ENCODE results near the gene NEDD4L. TPM values are rescaled to one million over a fixed set of nuclear protein-coding genes. Genes with fewer than 3 reads are reported as not detected.

The NEDD4L gene
- total and polyA plus RNA-seq, 4 donors, result 40.2 to 308 (median 148) TPM

GRCh38 chr18:58125756-58126155, 81.7 kb downstream of the NEDD4L start:
- no peak for ATAC-seq (ENCODE audit: insufficient read depth, low FRiP score)
- no peaks in the 10 kb centered on the region for H3K36me3 ChIP-seq (ENCODE audit: control insufficient read depth in 4 of 4, insufficient read depth in 4 of 4, low read length in 4 of 4)
- DNase-seq, result no peak
- H3K27ac ChIP-seq (ENCODE audit: low read depth in 1 of 2, low read length in 1 of 2), result no peak overlapping the region
- TF ChIP-seq, protein P1, sequence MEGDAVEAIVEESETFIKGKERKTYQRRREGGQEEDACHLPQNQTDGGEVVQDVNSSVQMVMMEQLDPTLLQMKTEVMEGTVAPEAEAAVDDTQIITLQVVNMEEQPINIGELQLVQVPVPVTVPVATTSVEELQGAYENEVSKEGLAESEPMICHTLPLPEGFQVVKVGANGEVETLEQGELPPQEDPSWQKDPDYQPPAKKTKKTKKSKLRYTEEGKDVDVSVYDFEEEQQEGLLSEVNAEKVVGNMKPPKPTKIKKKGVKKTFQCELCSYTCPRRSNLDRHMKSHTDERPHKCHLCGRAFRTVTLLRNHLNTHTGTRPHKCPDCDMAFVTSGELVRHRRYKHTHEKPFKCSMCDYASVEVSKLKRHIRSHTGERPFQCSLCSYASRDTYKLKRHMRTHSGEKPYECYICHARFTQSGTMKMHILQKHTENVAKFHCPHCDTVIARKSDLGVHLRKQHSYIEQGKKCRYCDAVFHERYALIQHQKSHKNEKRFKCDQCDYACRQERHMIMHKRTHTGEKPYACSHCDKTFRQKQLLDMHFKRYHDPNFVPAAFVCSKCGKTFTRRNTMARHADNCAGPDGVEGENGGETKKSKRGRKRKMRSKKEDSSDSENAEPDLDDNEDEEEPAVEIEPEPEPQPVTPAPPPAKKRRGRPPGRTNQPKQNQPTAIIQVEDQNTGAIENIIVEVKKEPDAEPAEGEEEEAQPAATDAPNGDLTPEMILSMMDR (IDR thresholded peaks at IDR 0.05; ENCODE audit: control extremely low read depth, extremely low read depth), result no peak
- H3K27me3 ChIP-seq (ENCODE audit: control insufficient read depth in 3 of 3, insufficient read depth in 3 of 3, low read length in 2 of 3), result no peaks in the 10 kb centered on the region
- H3K4me3 ChIP-seq, result no peak overlapping the region
- 92 to 94% methylated on average over 12 of the region's 12 CpGs for WGBS, 2 donors
- no peak overlapping the region for H3K9ac ChIP-seq (ENCODE audit: insufficient read depth in 1 of 2, low read length in 2 of 2)
- H3K4me1 ChIP-seq (ENCODE audit: control insufficient read depth in 5 of 5, insufficient read depth in 5 of 5, low read length in 5 of 5), result peaks cover 0 to 11% (median 2%) of the 10 kb centered on the region in 5 donors
- H3K9me3 ChIP-seq (ENCODE audit: control insufficient read depth in 4 of 4, insufficient read depth in 3 of 4, low read length in 3 of 4), result no peaks in the 10 kb centered on the region

DNA sequence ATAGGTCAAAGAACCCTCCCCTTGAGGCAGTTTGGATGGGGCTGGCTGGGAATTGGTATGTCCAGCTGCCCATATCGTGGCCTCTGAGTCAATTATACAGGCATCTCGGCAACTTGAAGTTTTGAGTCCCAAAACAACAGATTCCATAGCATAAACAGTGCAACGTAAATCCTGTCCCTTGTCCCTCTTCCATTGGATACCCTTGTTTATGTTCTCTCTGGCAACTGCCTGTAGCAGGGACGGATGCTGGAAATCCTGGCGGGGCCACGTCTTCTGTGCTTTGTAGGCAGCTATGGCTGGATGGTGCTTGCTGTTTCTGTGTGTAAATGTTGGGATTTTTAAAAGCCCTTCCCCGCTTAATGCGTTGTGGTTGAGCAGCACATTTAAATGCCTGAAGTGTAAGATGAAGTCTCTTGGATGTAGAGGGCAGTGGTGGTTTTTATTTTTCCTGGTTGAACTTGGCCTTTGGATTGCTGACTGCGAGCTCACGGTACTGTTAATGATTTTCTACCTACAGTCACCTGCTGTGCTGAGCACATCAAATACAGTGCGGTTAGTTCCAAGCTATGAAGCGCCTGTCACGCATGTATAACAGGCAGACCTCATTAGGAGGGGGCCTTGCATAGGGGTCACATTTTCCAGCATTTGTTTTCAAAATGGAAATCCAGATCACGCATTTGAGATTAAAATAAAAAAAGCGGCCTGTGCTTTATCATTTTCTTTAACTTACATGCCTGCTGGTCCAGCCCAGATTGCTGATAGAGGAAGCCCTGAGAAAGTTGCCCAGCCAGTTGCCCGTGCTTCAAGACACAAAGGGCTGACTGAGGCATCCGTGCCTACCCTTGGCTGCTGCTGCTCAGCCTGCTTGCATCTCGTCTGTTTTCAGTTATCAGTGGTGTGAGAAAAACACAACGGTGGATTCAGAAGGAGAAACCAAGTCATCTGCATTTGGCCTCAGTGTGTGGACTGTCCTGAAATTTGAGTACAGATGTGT, 84.7 kb downstream of the NEDD4L start:
- Histone ChIP-seq H3K27me3 (ENCODE audit: control insufficient read depth in 3 of 3, insufficient read depth in 3 of 3, low read length in 2 of 3) (no peaks in the 10 kb centered on the region), H3K4me3 (no peak overlapping the region), H3K9ac (ENCODE audit: insufficient read depth in 1 of 2, low read length in 2 of 2) (peak overlapping the region in 1 of 2 donors; percentile 2), H3K9me3 (ENCODE audit: control insufficient read depth in 4 of 4, insufficient read depth in 3 of 4, low read length in 3 of 4) (no peaks in the 10 kb centered on the region), H3K36me3 (ENCODE audit: control insufficient read depth in 4 of 4, insufficient read depth in 4 of 4, low read length in 4 of 4) (no peaks in the 10 kb centered on the region), H3K4me1 (ENCODE audit: control insufficient read depth in 5 of 5, insufficient read depth in 5 of 5, low read length in 5 of 5) (peaks cover 0 to 28% (median 5%) of the 10 kb centered on the region in 5 donors), H3K27ac (ENCODE audit: low read depth in 1 of 2, low read length in 1 of 2) (no peak overlapping the region)
- ATAC-seq (ENCODE audit: insufficient read depth, low FRiP score), result no peak
- 85 to 89% methylated on average over 19 of the region's 19 CpGs for WGBS, 2 donors
- TF ChIP-seq, protein P1 (IDR thresholded peaks at IDR 0.05; ENCODE audit: control extremely low read depth, extremely low read depth), result no peak
- DNase-seq, result peak; percentile 65 to 83 (median 79)

DNA sequence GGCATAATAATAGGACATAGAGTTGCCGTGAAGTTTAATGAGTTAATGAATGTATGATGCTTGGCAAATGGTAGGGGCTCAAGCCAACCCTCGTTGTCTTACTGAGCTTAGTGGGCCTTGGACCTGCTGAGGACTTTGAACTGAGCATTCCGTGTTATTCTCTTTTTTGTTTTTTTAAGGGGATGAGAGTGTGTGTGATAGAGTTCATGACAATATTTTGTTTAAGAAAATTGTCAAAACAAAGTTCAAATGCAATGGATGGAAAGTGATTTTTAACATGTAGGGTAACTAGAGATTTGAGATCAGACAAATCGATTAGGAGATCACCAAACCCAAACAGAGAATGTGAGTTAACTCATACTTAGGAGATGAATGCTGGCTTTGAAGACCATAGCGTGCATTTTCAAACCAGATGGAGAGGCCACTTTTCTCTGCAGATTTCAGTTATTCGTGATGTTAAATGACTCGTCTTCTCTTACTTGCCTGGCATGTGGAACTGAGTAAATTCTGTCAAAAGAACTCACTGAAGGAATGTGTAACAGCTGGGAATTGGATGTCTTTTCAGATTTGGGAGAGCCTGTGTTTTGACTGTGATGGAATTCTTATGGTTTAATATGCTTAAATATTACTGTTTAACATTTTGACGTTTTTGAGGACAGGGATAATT, 88.7 kb downstream of the NEDD4L start:
- H3K4me1 ChIP-seq (ENCODE audit: control insufficient read depth in 5 of 5, insufficient read depth in 5 of 5, low read length in 5 of 5), result peaks cover 0 to 57% (median 18%) of the 10 kb centered on the region in 5 donors
- no peak overlapping the region for H3K4me3 ChIP-seq
- TF ChIP-seq, protein P1 (IDR thresholded peaks at IDR 0.05; ENCODE audit: control extremely low read depth, extremely low read depth), result no peak
- WGBS, 2 donors, result 59 to 73% methylated on average over 8 of the region's 8 CpGs
- H3K27me3 ChIP-seq (ENCODE audit: control insufficient read depth in 3 of 3, insufficient read depth in 3 of 3, low read length in 2 of 3), result no peaks in the 10 kb centered on the region
- H3K9ac ChIP-seq (ENCODE audit: insufficient read depth in 1 of 2, low read length in 2 of 2), result no peak overlapping the region
- H3K36me3 ChIP-seq (ENCODE audit: control insufficient read depth in 4 of 4, insufficient read depth in 4 of 4, low read length in 4 of 4), result no peaks in the 10 kb centered on the region
- no peaks in the 10 kb centered on the region for H3K9me3 ChIP-seq (ENCODE audit: control insufficient read depth in 4 of 4, insufficient read depth in 3 of 4, low read length in 3 of 4)
- no peak overlapping the region for H3K27ac ChIP-seq (ENCODE audit: low read depth in 1 of 2, low read length in 1 of 2)
- DNase-seq (peak in 2 of 3 donors; percentile 65 to 75), ATAC-seq (ENCODE audit: insufficient read depth, low FRiP score) (no peak)

All from lung (tissue), 12 donors.